ENCODE results near the gene DTYMK. TPM values are rescaled to one million over a fixed set of nuclear protein-coding genes. Genes with fewer than 3 reads are reported as not detected.

The DTYMK gene
- total and polyA plus RNA-seq, 4 donors: 8.4 to 18.5 (median 11.9) TPM

GRCh38 chr2:241637795-241638660 is 48.6 kb downstream of the DTYMK start:
- Histone ChIP-seq H3K27ac (ENCODE audit: low read depth in 1 of 2, low read length in 2 of 2) (peak overlapping the region in 1 of 2 donors; percentile 38), H3K4me1 (ENCODE audit: control insufficient read depth in 1 of 2, insufficient read depth in 2 of 2, low read length in 2 of 2) (no peaks in the 10 kb centered on the region), H3K27me3 (ENCODE audit: control insufficient read depth in 1 of 2, insufficient read depth in 2 of 2, low read length in 1 of 2) (no peaks in the 10 kb centered on the region), H3K9me3 (ENCODE audit: control insufficient read depth, low read length) (no peaks in the 10 kb centered on the region), H3K4me3 (ENCODE audit: low read length in 2 of 2) (peak overlapping the region; percentile 84 to 99), H3K36me3 (ENCODE audit: control insufficient read depth in 1 of 2, insufficient read depth in 2 of 2, low read length in 1 of 2) (peaks cover 0 to 1% of the 10 kb centered on the region in 2 donors)
- DNase-seq (peak in 1 of 2 donors; percentile 82), ATAC-seq (ENCODE audit: low FRiP score) (no peak)
- intact Hi-C loops (cut with DNase I): no loop called here
- WGBS, 2 donors: 1% methylated on average over 62 to 67 of the region's 67 CpGs

DNA sequence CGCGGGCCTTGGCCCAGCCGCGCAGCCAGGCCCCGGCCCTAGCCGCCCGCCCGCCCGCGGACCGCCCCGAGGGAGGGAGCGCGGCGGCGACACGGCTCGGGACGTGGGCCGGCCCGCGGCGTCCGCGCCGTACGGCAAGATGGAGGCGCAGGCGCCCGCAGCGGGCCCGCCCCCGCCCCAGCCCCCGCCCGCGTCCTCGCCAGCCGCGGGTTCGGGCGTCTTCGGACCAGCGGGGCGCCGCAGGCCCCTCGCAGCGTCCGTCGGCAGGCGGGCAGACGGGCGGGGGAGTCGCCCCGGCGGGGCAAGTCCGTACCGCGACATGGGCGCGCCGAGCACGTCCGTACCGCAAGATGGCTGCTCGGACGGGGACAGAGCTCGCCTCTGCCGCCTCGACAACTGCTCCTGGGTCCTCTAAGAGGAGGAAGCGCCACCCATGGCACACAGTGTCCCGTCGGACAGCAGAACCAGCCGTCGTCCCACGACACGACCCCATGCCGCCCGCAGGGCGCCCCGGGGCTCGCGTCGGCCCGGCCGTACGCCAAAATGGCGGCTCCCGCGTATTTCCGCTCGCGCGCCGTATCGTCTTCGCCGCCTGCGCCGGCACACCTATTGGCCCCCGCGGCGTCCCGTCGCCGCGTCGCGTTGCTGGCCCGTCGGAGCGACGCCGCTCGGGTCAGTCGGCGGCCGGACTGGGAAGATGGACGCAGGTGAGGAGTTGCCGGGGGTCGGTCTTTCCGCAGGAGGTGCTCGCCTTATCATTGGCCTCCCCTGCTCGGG is 49.4 kb downstream of the DTYMK start, which contains the start of the genes ATG4B and THAP4:
ATG4B (plus strand) TSS at position 676 of the 777 bp plus-strand sequence; CDS start at position 698, 22 bp downstream.
THAP4 (minus strand) TSS at position 141 of the 777 bp plus-strand sequence. CDS start 141 bp downstream, outside the sequence.
- H3K27ac ChIP-seq (ENCODE audit: low read depth in 1 of 2, low read length in 2 of 2): peak within 1 kb of the TSS; percentile 62 to 78
- DNase-seq: peak; percentile 93 to 95
- intact Hi-C loops (cut with DNase I): no loop called here
- H3K9me3 ChIP-seq (ENCODE audit: control insufficient read depth, low read length): no peaks in the 10 kb centered on the region
- no peaks in the 10 kb centered on the region for H3K4me1 ChIP-seq (ENCODE audit: control insufficient read depth in 1 of 2, insufficient read depth in 2 of 2, low read length in 2 of 2)
- H3K27me3 ChIP-seq (ENCODE audit: control insufficient read depth in 1 of 2, insufficient read depth in 2 of 2, low read length in 1 of 2): no peaks in the 10 kb centered on the region
- ATAC-seq (ENCODE audit: low FRiP score): peak; percentile 94
- peaks cover 0 to 4% of the 10 kb centered on the region in 2 donors for H3K36me3 ChIP-seq (ENCODE audit: control insufficient read depth in 1 of 2, insufficient read depth in 2 of 2, low read length in 1 of 2)
- peak within 1 kb of the TSS; percentile 84 to 99 for H3K4me3 ChIP-seq (ENCODE audit: low read length in 2 of 2)
- 0% methylated on average over 94 to 123 of the region's 123 CpGs for WGBS, 2 donors

DNA sequence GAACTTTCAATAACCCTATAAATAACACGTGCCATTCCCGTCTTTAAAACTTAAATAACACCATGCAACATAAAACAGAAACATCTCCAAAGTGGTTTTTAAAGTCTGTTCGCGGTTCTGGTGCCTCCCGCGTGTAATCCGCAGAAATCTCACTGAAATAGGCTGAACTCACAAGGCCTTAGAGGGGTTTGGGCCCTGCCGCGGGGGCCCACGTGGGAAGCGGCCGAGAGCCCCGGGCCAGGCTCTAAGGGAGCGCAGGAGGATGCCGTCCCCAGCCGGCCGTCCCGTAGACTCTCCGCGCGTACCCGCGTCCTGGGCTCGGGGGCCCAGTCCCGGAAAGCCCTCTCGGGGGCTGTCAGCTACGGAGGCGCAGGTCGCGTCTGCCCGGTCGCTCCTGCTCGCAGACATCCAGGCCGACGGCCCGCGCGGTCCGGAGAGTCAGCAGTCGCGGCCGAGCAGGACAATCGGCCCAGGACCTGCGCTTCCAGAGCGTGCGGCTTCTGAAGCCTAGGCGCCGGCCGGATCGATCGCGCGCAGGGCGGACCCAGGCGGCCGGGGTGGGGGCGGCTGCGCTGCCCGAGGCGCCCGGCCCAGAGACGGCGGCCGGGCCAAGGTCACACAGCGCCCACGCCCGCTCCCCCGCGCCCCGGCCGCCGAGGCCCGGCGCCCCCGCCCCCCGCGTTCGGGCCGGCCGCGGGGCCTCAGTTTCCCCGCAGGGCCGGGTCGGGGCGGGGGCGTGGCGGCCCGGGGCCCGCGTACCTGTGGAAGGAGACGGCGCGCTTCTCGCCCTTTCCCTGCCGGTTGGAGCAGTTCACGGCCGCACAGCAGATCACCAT is 50.2 kb downstream of the DTYMK start:
- no peaks in the 10 kb centered on the region for H3K9me3 ChIP-seq (ENCODE audit: control insufficient read depth, low read length)
- WGBS, 2 donors: 1% methylated on average over 68 to 97 of the region's 97 CpGs
- H3K4me1 ChIP-seq (ENCODE audit: control insufficient read depth in 1 of 2, insufficient read depth in 2 of 2, low read length in 2 of 2): no peaks in the 10 kb centered on the region
- peaks cover 0 to 4% of the 10 kb centered on the region in 2 donors for H3K36me3 ChIP-seq (ENCODE audit: control insufficient read depth in 1 of 2, insufficient read depth in 2 of 2, low read length in 1 of 2)
- peak overlapping the region; percentile 55 to 62 for H3K27ac ChIP-seq (ENCODE audit: low read depth in 1 of 2, low read length in 2 of 2)
- peak; percentile 59 to 84 for DNase-seq
- intact Hi-C loops (cut with DNase I): no loop called here
- ATAC-seq (ENCODE audit: low FRiP score): peak; percentile 39
- H3K4me3 ChIP-seq (ENCODE audit: low read length in 2 of 2): peak overlapping the region; percentile 84 to 99
- no peaks in the 10 kb centered on the region for H3K27me3 ChIP-seq (ENCODE audit: control insufficient read depth in 1 of 2, insufficient read depth in 2 of 2, low read length in 1 of 2)

GRCh38 chr2:241635756-241636155 is 50.9 kb downstream of the DTYMK start:
- H3K4me1 ChIP-seq (ENCODE audit: control insufficient read depth in 1 of 2, insufficient read depth in 2 of 2, low read length in 2 of 2): no peaks in the 10 kb centered on the region
- H3K4me3 ChIP-seq (ENCODE audit: low read length in 2 of 2): peak overlapping the region in 1 of 2 donors; percentile 84
- WGBS, 2 donors: 19 to 22% methylated on average over 6 of the region's 6 CpGs
- no peaks in the 10 kb centered on the region for H3K9me3 ChIP-seq (ENCODE audit: control insufficient read depth, low read length)
- no peaks in the 10 kb centered on the region for H3K27me3 ChIP-seq (ENCODE audit: control insufficient read depth in 1 of 2, insufficient read depth in 2 of 2, low read length in 1 of 2)
- H3K36me3 ChIP-seq (ENCODE audit: control insufficient read depth in 1 of 2, insufficient read depth in 2 of 2, low read length in 1 of 2): peaks cover 0 to 4% of the 10 kb centered on the region in 2 donors
- no peak for ATAC-seq (ENCODE audit: low FRiP score)
- intact Hi-C loops (cut with DNase I): no loop called here
- no peak for DNase-seq
- no peak overlapping the region for H3K27ac ChIP-seq (ENCODE audit: low read depth in 1 of 2, low read length in 2 of 2)

DNA sequence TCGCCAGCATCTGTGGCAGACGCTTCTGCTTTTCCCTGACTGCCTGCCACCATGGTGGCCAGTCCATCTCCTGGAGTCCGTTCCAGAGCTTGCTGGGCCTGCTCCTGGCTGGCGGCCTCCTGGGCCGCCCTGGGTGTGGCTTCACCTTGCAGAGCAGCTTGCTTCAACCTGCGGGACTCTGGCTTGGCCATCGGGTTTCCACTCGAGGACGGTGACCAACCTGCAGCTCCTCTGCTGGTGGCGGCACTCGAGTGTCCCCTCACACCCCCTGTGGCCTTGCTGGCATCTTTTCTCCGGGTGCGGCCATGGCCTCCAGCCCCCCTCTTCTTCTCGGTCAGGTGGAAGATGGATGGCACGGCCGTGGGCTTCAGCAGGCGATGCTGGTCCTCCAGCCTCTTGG is 53.1 kb downstream of the DTYMK start:
- no peaks in the 10 kb centered on the region for H3K4me1 ChIP-seq (ENCODE audit: control insufficient read depth in 1 of 2, insufficient read depth in 2 of 2, low read length in 2 of 2)
- 91 to 93% methylated on average over 17 of the region's 17 CpGs for WGBS, 2 donors
- H3K27ac ChIP-seq (ENCODE audit: low read depth in 1 of 2, low read length in 2 of 2): no peak overlapping the region
- DNase-seq: no peak
- no peak overlapping the region for H3K4me3 ChIP-seq (ENCODE audit: low read length in 2 of 2)
- intact Hi-C loops (cut with DNase I): no loop called here
- no peaks in the 10 kb centered on the region for H3K9me3 ChIP-seq (ENCODE audit: control insufficient read depth, low read length)
- peaks cover 0 to 4% of the 10 kb centered on the region in 2 donors for H3K36me3 ChIP-seq (ENCODE audit: control insufficient read depth in 1 of 2, insufficient read depth in 2 of 2, low read length in 1 of 2)
- no peaks in the 10 kb centered on the region for H3K27me3 ChIP-seq (ENCODE audit: control insufficient read depth in 1 of 2, insufficient read depth in 2 of 2, low read length in 1 of 2)
- ATAC-seq (ENCODE audit: low FRiP score): no peak

- Histone ChIP-seq H3K4me3 (ENCODE audit: low read length in 2 of 2) (no peak overlapping the region), H3K36me3 (ENCODE audit: control insufficient read depth in 1 of 2, insufficient read depth in 2 of 2, low read length in 1 of 2) (peaks cover 0 to 4% of the 10 kb centered on the region in 2 donors), H3K27ac (ENCODE audit: low read depth in 1 of 2, low read length in 2 of 2) (no peak overlapping the region), H3K27me3 (ENCODE audit: control insufficient read depth in 1 of 2, insufficient read depth in 2 of 2, low read length in 1 of 2) (no peaks in the 10 kb centered on the region), H3K4me1 (ENCODE audit: control insufficient read depth in 1 of 2, insufficient read depth in 2 of 2, low read length in 2 of 2) (no peaks in the 10 kb centered on the region), H3K9me3 (ENCODE audit: control insufficient read depth, low read length) (no peaks in the 10 kb centered on the region)
- no peak for ATAC-seq (ENCODE audit: low FRiP score)
- intact Hi-C loops (cut with DNase I): no loop called here
- no peak for DNase-seq
- 94 to 95% methylated on average over 39 of the region's 39 CpGs for WGBS, 2 donors
Measured at GRCh38 chr2:241632478-241633325, 53.9 kb downstream of the DTYMK start.

GRCh38 chr2:241629762-241630435 is 56.7 kb downstream of the DTYMK start:
- H3K27me3 ChIP-seq (ENCODE audit: control insufficient read depth in 1 of 2, insufficient read depth in 2 of 2, low read length in 1 of 2): no peaks in the 10 kb centered on the region
- intact Hi-C loops (cut with DNase I): no loop called here
- H3K36me3 ChIP-seq (ENCODE audit: control insufficient read depth in 1 of 2, insufficient read depth in 2 of 2, low read length in 1 of 2): peaks cover 0 to 4% of the 10 kb centered on the region in 2 donors
- no peak for ATAC-seq (ENCODE audit: low FRiP score)
- no peaks in the 10 kb centered on the region for H3K9me3 ChIP-seq (ENCODE audit: control insufficient read depth, low read length)
- H3K4me1 ChIP-seq (ENCODE audit: control insufficient read depth in 1 of 2, insufficient read depth in 2 of 2, low read length in 2 of 2): no peaks in the 10 kb centered on the region
- WGBS, 2 donors: 66 to 72% methylated on average over 11 of the region's 11 CpGs
- H3K27ac ChIP-seq (ENCODE audit: low read depth in 1 of 2, low read length in 2 of 2): no peak overlapping the region
- peak in 1 of 2 donors; percentile 17 for DNase-seq
- no peak overlapping the region for H3K4me3 ChIP-seq (ENCODE audit: low read length in 2 of 2)

Measured in aorta (tissue), 5 donors.